ENCODE results near the gene ZSCAN31. TPM values are rescaled to one million over a fixed set of nuclear protein-coding genes. Genes with fewer than 3 reads are reported as not detected.
"Not testable (repeated sequence)": the region's sequence is repeated elsewhere in the genome, so short reads cannot be mapped to it uniquely, and the experiment has no call there.

ZSCAN31 gene
- total RNA-seq, 1 donor from 2014 or later, result 4.7 TPM

- H3K4me1 Mint-ChIP-seq (ENCODE audit: low read depth), result no peaks in the 10 kb centered on the region
- DNase-seq (ENCODE audit: low spot score, unreplicated experiment), result no peak
- H3K36me3 Mint-ChIP-seq (ENCODE audit: insufficient read depth), result peaks cover 24% of the 10 kb centered on the region
- TF ChIP-seq CTCF (IDR thresholded peaks at IDR 0.05; ENCODE audit: unreplicated experiment), result no peak
- no peaks in the 10 kb centered on the region for H3K27me3 Mint-ChIP-seq
- no peaks in the 10 kb centered on the region for H3K9me3 Mint-ChIP-seq (ENCODE audit: low read depth)
- H3K27ac Mint-ChIP-seq, result no peak overlapping the region
- no peak overlapping the region for H3K4me3 Mint-ChIP-seq (ENCODE audit: low read depth)
Observed at GRCh38 chr6:28369463-28369862, 33.5 kb upstream of the ZSCAN31 start.

GRCh38 chr6:28368522-28368921 is 32.6 kb upstream of the ZSCAN31 start:
- Mint-ChIP-seq H3K4me1 (ENCODE audit: low read depth) (no peaks in the 10 kb centered on the region), H3K36me3 (ENCODE audit: insufficient read depth) (peaks cover 26% of the 10 kb centered on the region)
- DNase-seq (ENCODE audit: low spot score, unreplicated experiment), result no peak

GRCh38 chr6:28365590-28365989 is 29.6 kb upstream of the ZSCAN31 start:
- not testable (repeated sequence) for H3K27me3 Mint-ChIP-seq; DNase-seq (ENCODE audit: low spot score, unreplicated experiment); H3K4me1 Mint-ChIP-seq (ENCODE audit: low read depth); H3K4me3 Mint-ChIP-seq (ENCODE audit: low read depth); H3K9me3 Mint-ChIP-seq (ENCODE audit: low read depth)
- Mint-ChIP-seq H3K36me3 (ENCODE audit: insufficient read depth) (peaks cover 27% of the 10 kb centered on the region), H3K27ac (peak overlapping the region; percentile 65)

More at GRCh38 chr6:28368522-28368921, 32.6 kb upstream of the ZSCAN31 start:
- Mint-ChIP-seq H3K4me3 (ENCODE audit: low read depth) (no peak overlapping the region), H3K9me3 (ENCODE audit: low read depth) (no peaks in the 10 kb centered on the region), H3K27ac (no peak overlapping the region), H3K27me3 (no peaks in the 10 kb centered on the region)
- no peak for TF ChIP-seq CTCF (IDR thresholded peaks at IDR 0.05; ENCODE audit: unreplicated experiment)

- no peaks in the 10 kb centered on the region for H3K27me3 Mint-ChIP-seq
- TF ChIP-seq CTCF (IDR thresholded peaks at IDR 0.05; ENCODE audit: unreplicated experiment), result no peak
- H3K36me3 Mint-ChIP-seq (ENCODE audit: insufficient read depth), result peaks cover 15% of the 10 kb centered on the region
- H3K9me3 Mint-ChIP-seq (ENCODE audit: low read depth), result no peaks in the 10 kb centered on the region
- no peak overlapping the region for H3K27ac Mint-ChIP-seq
- peaks cover 3% of the 10 kb centered on the region for H3K4me1 Mint-ChIP-seq (ENCODE audit: low read depth)
- no peak for DNase-seq (ENCODE audit: low spot score, unreplicated experiment)
- no peak overlapping the region for H3K4me3 Mint-ChIP-seq (ENCODE audit: low read depth)
Observed at GRCh38 chr6:28360961-28361360, 25.0 kb upstream of the ZSCAN31 start.

- H3K27me3 Mint-ChIP-seq; H3K36me3 Mint-ChIP-seq (ENCODE audit: insufficient read depth); DNase-seq (ENCODE audit: low spot score, unreplicated experiment); H3K9me3 Mint-ChIP-seq (ENCODE audit: low read depth); H3K4me1 Mint-ChIP-seq (ENCODE audit: low read depth); H3K4me3 Mint-ChIP-seq (ENCODE audit: low read depth): not testable (repeated sequence)
- peak overlapping the region; percentile 24 for H3K27ac Mint-ChIP-seq
Observed at GRCh38 chr6:28359562-28359961, 23.6 kb upstream of the ZSCAN31 start.

GRCh38 chr6:28357036-28357435 is 21.1 kb upstream of the ZSCAN31 start:
- H3K9me3 Mint-ChIP-seq (ENCODE audit: low read depth), result no peaks in the 10 kb centered on the region
- TF ChIP-seq CTCF (IDR thresholded peaks at IDR 0.05; ENCODE audit: unreplicated experiment), result no peak
- no peak overlapping the region for H3K4me3 Mint-ChIP-seq (ENCODE audit: low read depth)
- H3K36me3 Mint-ChIP-seq (ENCODE audit: insufficient read depth), result peaks cover 9% of the 10 kb centered on the region
- no peak overlapping the region for H3K27ac Mint-ChIP-seq
- H3K27me3 Mint-ChIP-seq, result no peaks in the 10 kb centered on the region
- DNase-seq (ENCODE audit: low spot score, unreplicated experiment), result no peak
- peaks cover 10% of the 10 kb centered on the region for H3K4me1 Mint-ChIP-seq (ENCODE audit: low read depth)

Measured in progenitor cell of endocrine pancreas (in vitro differentiated cells).